NCI-H187 (cell line): ENCODE data around the gene MET.
A peak's percentile ranks its signal among the peaks of the same experiment; 100 is the strongest.
"Not testable (repeated sequence)": the region's sequence is repeated elsewhere in the genome, so short reads cannot be mapped to it uniquely, and the experiment has no call there.

Experiments
- DNase-seq, 2 experiments: peaks; one replicate each; lab custom pipeline; 2025; lab: John Stamatoyannopoulos, UW

MET gene

DNA sequence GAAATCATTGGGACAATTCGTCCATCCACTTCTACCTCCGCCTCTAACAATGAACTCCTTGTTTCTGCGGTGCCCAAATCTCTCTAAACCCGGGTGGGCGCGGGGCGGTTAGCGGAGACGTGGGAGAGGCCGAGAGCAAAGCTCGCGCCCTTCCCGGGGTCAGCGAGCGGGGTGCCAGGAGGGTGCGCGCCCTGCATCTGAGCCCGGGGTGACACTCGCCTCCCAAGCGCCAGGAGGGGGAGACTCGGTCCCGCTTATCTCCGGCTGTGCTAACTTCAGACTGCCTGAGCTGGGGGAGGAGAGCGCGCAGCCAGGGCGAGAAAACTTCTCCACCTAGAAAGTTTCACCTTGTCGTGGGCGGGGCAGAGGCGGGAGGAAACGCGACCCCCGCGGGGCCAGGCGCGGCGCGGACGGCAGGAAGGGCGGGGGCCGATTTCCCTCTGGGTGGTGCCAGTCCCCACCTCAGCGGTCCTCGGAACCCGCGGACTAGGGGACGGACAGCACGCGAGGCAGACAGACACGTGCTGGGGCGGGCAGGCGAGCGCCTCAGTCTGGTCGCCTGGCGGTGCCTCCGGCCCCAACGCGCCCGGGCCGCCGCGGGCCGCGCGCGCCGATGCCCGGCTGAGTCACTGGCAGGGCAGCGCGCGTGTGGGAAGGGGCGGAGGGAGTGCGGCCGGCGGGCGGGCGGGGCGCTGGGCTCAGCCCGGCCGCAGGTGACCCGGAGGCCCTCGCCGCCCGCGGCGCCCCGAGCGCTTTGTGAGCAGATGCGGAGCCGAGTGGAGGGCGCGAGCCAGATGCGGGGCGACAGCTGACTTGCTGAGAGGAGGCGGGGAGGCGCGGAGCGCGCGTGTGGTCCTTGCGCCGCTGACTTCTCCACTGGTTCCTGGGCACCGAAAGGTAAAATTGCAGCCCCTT, at the start of gene MET:
TSS of gene MET (plus strand) at position 516 of the 915 bp plus-strand sequence. CDS start 26,889 bp downstream, outside the sequence.
- peak; percentile 59 to 74 for DNase-seq

DNA sequence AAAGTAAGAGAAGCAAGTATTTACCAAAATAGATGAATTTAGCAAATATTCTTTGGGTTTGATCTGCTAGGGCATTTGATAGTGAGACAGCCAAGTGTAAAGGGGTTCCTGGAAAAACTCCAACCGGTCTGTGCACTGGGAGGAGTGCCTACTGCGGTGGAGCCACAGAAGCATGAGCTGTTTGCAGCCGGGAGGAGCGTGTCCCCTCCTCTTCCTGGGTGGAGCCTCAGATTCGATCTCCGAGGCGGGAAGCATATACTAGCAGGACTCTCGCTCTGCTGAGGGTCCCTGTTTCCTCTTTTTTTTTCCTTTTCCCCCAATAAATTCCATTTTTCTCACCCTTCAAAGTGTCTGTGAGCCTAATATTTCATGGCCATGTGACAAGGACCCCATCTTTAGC, 45.1 kb upstream of the MET start:
- DNase-seq = no peak

DNA sequence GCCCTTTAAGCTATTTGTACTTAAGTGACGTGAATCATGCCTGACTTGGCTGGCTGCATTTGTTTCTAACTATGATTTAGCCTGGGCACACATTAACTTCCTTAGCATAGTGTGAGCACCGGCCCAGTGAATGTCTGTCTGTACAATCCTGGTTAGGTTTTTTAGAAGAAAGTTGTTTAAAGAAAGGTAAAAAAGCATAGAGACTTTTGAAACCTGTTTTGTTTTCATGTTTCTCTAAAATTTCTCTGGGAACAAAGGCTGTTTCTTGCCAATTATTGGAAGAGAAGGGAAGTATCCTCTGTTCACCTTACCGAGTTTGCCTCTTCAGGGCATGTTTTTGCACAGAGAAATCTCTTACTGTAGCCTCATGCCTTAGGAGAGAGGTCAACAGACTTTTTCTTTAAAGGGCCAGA, 42.9 kb upstream of the MET start:
- DNase-seq = no peak

DNA sequence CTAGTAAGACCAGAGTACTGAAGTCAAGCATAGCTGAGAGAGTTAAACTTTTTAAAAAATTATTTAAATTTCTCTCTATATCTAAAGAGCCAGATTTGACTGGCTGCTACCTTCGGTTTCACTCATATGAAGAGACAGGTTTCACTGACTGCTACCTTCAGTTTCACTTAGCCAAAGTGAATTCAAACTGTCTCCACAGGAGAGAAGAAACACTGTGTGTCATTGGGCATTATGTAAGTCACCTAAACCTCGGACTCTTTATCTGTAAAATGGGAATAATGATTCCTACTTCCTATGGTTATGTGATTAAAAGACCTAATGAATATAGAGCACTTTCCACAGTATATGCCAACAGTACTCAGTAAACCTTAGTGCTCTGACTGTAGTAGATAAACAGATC, 41.6 kb upstream of the MET start:
- DNase-seq = no peak

DNA sequence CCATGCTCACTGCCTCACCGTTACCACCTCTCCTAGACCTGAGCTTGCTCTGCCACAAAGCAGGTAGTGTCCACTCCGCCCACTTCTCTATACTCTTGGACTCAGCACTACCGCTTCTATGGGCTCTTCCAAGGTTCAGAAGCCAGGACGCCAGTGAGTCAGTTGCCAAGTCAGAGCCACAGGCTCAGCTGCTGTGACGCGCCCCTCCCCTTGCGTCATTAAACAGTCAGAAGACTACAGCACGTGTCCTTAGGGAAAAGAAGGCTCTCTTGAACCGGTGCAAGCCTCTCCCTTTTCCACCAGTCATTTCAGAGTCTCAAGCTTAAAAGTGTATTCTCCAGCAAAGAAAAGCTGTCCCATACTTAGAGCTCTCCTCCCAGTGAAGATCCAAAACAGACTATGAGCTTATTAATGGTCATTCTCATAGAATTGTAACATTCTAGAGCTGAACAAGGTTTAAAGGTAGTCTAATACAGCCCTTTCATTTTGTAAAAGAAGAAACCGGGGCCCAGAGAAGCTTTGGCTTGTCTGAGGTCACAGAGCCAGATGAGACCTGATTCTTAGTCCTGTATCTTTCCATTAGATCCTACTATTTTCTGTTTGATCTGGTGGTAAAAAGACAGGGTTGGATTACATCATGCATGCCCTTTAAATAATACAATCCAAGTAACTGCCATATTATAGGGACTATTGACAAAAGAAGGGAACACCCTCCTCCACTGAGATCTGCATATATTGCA, 40.9 kb upstream of the MET start:
- DNase-seq = peak; percentile 51 to 52

DNA sequence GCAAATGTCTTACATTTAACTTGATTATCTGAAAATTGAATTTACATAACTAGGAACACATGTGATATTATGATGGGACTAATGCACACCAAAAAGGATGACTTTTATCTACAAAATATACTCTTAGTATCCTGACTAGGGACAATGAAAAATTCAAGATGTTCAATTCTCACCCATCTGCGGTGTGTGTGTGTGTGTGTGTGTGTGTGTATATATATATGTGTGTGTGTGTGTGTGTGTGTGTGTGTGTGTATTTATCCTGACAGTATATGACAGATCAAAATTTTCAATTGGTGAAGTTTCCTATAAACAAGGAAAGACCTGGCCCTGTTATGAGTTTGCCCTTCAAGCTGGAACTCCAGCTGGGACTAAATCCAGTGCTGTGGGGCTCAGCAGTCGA, 40.3 kb upstream of the MET start:
- DNase-seq = no peak

DNA sequence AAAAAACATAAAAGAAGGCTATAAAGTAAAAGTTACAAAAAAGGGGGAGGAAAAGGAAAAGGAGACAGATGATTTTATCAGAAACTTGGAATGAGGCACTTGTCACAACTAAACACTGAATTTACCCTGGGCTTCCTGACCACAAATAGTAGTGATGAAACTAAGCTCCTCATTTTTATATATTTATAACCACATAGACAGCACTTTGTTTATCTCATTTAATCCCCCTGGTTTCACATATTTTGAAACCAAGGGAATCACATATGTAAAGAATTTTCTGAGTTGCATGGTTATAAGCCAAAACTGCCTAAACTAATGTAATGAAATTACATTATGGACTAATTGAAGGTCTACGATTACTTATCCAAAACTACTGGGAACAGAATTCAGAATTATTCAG, 39.6 kb upstream of the MET start:
- no peak for DNase-seq

DNA sequence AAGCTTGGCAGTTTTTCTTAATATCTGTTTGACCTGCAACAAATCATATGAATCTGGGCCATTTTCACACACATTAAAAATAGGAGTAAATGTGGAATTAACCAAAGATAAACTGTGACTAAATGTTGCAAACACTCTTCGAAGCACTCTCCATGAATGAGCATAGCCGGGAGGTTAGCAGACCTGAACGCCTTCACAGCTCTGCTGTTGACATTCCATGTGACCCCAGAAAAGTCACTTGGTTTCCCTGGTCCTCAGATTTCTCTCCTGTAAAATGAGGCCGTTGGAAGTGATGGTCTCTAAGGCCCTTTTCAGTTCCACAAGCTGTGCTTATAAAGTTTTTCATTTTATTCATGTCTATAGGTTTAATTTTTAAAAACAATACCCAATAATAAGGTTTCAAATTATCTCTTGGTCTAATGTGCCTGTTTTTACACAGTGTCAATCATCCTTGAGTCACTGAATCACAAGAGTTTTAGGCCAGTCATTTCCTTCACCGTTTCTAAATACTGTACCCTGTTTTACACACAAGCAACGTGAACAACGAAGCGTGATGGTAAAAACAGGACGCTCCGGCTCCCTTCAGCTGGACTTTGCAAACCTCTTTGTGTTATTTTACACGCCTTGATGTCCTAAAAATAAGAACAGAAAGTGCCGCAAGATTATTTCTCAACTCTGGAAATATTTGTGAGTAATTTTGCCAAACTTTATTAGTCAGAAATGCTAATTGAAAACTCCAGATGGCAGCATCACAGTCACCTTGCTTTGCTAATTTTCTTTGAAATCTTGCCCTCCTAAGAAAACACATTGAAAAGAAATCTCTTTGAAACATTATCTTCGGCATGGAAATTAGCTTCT, 38.6 kb upstream of the MET start:
- DNase-seq = no peak

DNA sequence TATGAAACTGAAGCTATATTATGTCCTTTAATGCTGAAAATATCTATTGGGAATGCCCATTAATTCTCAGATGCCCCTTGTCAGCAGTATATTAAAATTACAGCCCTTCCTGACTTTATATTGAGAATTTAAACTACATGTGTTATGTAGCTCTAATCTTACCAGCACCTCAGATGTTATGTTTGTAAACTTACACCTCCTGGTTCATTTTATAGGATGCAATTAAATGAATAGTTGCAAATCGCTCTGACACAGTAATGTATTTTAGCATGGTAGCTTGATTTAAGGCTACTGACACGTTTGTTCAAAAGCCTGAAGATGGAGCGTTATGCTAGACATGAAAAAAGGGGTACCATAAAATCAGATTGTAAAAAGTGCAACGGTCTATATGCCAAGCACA, 35.0 kb upstream of the MET start:
- no peak for DNase-seq

DNA sequence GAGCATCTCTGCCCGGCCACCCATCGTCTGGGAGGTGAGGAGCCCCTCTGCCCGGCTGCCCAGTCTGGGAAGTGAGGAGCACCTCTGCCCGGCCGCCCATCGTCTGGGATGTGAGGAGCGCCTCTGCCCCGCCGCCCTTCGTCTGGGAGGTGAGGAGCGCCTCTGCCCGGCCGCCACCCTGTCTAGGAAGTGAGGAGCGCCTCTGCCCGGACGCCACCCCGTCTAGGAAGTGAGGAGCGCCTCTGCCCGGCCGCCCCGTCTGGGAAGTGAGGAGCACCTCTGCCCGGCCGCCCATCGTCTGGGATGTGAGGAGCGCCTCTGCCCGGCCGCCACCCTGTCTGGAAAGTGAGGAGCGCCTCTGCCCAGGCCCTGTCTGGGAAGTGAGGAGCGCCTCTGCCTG, 33.4 kb upstream of the MET start:
- not testable (repeated sequence) for DNase-seq

DNA sequence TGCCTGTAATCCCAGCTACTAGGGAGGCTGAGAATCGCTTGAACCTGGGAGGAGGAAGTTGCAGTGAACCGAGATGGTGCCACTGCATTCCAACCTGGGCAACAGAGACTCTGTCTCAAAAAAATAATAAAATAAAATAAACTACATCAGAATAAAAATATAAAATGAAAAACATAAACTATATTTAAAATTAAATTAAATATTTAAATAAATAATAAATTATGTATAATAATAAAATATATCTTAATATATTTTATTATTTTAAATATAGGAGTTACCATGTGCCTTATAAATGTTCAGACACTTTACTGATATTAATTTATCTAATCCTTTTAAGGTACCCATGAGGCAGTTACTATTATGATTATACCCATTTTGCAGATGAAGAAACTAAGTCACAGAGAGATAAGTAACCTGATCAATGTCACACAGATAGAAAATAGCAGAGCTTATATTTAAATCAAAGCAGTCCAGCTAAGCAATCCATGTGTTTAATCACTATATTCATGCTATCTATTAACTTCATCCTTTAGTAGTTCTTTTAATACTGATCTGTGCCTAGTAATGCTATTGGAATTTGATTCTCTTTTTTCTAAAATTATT, 30.3 kb upstream of the MET start:
- no peak for DNase-seq

DNA sequence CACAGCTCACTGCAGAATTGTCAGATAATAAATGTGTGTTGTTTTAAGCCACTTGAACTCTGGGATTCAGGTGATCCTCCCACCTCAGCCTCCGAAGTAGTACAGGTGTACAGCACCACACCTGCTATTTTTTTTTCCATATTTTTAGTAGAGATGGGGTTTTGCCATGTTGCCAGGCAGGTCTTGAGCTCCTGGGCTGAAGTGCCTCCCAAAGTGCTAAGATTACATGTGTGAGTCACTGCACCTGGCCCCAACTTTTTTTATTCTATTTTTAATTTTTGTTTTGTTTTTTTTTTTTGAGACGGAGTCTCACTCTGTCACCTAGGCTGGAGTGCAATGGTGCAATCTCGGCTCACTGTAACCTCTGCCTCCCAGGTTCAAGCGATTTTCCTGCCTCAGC, 28.8 kb upstream of the MET start:
- DNase-seq = not testable (repeated sequence)

DNA sequence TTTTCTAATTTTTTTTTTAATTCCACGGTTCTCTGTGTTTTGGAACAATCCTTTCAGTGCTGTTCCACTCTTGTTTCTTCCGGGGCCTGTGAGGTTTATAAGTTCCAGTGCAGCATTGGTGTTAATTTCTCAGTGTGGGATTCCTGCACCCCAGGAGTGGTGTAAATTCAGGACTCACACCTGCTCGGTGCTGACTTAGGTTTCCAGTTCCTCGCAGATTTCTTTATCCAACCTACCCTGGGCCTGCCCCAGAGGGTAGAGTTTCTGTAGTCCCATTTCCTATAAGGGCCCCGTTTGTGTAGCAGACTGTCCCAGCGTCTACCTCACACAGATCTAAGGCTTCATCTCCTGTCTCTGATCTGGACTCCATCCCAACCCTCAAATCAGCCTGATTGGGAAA, 27.4 kb upstream of the MET start:
- no peak for DNase-seq

DNA sequence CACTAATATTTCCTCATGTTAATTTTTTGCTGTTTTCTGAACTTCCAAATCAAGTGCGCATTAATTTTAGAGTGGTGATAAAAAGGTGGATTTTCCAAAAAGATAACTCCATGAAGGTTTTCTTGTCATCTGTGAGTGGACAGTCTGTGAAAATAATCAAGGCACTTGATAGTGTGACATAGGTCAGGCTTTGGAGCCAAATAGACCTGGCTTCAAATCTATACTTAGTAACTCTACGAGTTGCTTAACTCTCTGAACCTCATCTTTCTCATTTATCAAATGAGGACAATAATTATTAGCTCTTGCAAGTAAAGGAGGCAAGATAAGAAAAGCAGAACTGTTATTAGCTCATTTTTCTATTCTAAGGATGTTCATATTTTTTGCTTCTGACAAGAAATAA, 24.7 kb upstream of the MET start:
- DNase-seq = no peak

DNA sequence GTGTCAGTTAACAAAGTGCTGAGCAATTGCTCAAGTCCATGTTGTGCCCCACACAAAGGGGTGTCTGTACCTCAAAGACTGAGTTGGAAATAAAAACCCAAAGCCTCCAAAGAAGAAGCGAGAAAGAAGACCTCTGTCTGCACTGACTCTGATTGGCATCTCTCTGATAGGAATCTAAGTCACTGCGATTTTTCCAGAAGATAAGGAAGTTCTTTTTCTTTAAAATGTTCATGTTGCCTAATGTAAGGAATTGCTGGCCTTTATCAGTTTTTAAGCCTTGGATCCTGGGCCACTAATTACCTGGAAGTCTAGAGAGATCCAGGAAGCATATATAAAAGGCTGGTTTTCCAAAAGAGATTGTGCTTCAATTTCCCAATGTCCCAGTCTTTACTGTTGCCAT, 24.1 kb upstream of the MET start:
- DNase-seq = no peak

DNA sequence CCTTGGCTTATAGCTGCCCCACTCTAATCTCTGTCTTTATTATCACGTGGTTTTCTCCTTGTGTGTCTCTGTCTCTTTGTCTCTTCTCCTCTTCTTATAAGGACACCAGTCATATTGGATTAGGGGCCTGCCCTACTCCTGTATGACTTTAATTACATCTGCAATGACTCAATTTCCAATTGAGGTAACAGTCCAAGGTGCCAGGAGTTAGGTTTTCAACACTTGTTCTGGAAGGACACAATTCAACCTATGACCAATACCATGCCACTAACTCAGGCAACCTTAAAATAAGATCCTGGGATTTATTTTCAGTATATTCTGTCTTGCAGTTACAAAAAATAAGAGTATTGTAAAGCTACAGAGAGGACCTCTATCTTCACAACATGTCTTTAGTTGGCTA, 21.6 kb upstream of the MET start:
- DNase-seq = no peak

DNA sequence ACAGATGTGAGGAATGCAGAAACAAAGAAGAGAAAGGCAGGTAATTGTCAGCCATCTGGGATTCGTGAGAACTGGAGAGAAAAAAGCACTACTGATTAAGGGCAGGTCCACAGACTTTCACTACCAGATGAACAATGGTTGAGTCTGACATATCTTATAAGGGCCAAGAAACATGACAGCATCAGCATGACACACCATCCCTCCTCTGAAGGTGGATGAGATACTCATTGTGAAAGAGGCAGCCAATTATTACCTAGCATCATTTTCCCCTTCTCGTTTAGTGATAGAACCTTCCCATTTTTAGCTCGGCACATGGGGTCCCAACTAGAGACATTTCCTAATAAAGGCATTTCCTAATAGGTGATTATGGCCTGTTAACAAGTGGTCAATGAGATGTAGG, 19.2 kb upstream of the MET start:
- DNase-seq = no peak

DNA sequence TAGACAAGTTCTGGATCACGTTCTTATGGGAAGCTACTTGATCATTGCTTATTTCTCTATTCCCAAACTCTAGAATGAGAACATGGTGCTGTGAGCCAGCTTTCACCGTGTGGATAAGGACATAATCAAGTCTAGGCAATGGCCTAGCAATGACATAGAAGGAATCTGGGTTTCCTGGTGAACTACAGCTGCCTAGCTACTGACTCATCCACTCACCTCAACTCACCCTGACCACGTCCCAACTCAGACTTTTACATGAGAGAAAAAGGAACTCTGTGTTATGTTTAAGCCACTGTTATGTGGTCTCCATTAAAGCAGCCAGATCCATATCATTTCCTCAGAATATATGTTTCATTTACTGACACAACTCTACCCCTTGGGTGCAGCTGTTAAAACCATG, 18.8 kb upstream of the MET start:
- no peak for DNase-seq

DNA sequence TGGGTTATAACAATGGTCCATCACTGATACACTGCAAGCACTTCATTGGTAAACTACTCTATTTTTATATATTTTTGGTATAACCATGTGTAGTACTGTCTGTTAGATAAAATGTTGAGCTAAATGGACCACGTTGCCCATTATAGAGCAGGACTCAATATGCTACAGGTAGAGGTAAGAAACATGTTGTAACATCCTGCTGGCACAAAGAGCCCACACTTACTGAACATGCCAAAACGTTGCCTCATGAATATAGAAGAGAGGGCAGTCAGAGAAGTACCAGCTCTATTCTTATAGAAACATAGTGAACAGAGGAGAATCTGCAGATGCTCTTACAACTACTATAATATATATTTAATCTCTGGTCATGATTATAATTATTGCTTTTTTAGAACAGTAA, 18.4 kb upstream of the MET start:
- DNase-seq = no peak

DNA sequence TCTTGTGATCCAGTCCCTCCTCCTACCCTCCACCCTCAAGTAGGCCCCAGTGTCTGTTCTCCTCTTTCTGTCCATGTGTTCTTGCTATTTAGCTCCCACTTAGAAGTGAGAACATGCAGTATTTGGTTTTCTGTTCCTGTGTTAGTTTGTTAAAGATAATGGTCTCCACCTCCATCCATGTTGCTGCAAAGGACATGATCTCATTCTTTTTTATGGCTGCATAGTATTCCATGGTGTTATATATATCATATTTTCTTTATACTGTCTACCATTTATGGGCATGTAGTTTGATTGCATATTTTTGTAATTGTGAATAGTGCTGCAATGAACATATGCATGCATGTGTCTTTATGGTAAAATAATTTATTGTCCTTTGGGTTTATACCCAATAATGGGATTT, 12.7 kb upstream of the MET start:
- not testable (repeated sequence) for DNase-seq

DNA sequence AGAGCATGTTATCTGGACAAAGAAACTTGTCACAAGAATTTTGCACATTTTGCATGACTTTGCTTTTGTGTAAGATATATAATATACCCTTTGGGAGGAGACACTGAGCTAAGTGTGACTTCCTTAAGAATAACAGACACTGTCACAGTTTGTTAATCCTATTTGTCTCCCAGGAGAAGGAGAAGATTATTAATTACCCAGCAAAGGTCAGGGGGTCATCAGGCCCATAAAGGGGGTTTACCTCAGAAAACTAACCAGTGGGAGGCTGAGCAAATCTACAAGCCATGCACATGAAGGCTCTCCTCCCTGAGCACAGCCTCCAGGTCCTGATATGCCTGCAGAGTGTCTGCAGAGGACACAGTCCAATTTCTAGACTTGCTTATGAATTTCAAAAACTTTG, 10.1 kb upstream of the MET start:
- no peak for DNase-seq

DNA sequence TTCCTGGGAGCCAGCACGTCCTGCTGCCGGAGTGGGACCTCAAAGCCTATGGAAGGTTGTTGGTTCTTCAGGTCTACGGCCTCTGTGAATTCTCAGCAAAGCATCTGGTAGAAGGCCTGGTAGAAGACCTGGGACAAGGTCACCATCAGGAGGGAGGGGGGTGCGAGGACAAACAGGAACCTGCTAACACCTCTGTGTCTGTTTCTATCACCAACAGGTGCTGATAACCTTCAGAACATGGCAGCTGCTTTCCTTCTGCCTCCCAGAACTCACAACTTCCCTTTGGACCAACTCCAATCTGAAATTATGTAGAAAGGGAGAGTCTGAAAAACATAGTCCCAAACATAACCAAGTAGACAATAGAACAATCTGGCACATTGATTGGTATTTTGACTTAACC, 8.3 kb upstream of the MET start:
- no peak for DNase-seq
